NCI-H2196 (cell line): ENCODE measurements around the gene NUDT3.
A peak's percentile ranks its signal among the peaks of the same experiment; 100 is the strongest.
"Not testable (repeated sequence)": the region's sequence is repeated elsewhere in the genome, so short reads cannot be mapped to it uniquely, and the experiment has no call there.

Source experiments
- DNase-seq: peaks from one replicate; lab custom pipeline; 2025; ENCODE audit not compliant: unreplicated experiment; lab: John Stamatoyannopoulos, UW

Gene NUDT3

DNA sequence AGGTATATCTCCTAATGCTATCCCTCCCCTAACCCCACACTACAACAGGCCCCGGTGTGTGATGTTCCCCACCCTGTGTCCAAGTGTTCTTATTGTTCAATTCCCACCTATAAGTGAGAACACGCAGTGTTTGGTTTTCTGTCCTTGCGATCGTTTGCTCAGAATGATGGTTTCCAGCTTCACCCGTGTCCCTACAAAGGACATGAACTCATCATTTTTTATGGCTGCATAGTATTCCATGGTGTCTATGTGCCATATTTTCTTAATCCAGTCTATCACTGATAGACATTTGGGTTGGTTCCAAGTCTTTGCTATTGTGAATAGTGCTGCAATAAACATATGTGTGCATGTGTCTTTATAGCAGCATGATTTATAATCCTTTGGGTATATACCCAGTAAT is 20.6 kb downstream of the NUDT3 start:
- DNase-seq, result not testable (repeated sequence)

DNA sequence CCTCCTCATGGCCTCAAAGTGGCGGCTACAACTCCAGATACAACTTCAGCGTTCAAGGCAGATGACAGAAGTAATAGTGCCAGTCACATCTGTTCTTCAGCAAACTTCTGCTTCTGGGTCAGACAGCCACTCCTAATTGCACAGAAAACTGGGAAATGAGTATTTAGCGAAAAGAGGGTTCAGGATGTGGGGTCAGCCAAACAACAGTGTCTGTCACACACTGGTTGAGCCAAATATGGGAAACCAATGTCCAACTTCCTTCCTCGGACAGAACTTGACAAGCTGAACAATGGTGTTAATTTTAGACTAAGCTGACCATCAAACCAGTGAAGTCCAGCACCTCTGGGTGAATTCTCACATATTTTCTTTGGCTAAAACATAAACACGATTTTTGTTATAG is 22.1 kb downstream of the NUDT3 start:
- DNase-seq, result no peak

DNA sequence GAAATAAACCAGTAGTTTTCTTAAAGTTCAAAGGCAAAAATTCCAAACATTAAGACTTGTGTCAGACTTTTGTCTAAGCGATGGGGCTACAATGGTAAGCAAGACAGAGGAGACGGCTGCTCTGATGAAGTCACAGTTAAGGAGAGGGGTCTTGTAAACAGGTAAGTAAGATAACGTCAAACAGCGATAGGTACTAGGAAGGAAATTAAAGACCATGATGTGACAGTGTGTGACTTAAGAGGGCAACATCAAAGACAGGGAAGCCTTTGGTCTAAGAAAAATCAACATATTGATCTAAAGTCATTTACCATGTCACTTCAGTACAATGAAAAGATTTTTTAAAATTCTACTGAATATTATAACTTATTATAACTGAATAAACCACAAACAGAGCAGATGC is 23.1 kb downstream of the NUDT3 start:
- DNase-seq, result no peak

DNA sequence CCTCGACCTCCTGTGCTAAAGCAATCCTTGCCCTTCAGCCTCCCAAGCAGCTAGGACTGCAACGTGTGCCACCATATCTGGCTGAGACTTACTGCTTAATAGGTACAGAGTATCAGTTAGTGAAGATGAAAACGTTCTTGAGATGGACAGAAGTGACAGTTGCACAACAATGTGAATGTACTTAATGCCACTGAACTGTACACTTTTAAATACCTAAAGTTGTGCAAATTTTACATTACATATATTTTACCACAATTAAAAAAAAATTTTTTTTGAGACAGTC is 25.9 kb downstream of the NUDT3 start:
- DNase-seq, result no peak

DNA sequence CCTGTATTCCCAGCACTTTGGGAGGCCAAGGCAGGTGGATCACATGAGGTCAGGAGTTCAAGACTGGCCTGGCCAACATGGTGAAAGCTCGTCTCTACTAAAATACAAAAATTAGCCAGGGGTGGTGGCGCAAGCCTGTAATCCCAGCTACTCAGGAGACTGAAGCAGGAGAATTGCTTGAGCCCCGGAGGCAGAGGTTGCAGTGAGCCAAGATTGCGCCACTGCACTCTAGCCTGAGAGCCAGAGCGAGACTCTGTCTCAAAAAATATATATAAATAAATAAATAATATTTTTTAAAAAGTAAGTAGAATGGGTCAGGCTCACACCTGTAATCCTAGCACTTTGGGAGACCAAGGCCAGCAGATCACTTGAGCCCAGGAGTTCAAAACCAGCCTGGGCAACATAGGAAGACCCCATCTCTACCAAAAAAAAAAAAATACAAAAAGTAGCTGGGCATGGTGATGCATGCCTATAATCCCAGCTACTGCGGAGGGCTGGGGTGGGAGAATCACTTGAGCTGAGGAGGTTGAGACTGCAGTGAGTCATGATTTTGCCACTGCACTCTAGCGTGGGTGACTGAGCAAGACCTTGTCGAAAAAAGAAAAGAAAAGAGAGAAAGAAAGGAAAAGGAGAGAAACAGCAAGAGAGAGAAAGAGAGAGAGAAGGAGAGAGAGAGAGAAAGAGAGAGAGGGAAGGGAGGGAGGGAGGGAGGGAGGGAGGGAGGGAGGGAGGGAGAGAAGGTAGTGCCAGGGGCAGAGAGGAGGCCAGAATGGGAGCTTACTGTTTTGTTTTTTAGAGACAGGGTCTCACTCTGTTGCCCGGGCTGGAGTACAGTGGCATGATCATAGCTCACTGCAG is 26.5 kb downstream of the NUDT3 start:
- DNase-seq, result not testable (repeated sequence)

DNA sequence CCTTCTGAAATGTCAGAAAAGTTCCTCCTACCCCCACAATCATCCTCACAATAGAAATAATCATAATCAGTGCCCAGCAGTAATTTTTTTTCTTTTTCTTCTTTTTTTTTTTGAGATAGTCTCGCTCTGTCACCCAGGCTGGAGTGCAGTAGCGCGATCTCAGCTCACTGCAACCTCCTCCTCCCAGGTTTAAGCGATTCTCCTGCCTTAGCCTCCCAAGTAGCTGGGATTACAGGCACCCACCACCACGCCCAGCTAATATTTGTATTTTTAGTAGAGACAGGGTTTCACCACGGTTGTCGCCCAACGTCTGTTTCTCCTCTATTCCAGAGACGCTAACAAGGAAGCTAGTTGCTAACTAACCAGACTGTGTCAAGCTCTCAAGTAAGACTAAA is 28.8 kb downstream of the NUDT3 start:
- DNase-seq, result not testable (repeated sequence)

DNA sequence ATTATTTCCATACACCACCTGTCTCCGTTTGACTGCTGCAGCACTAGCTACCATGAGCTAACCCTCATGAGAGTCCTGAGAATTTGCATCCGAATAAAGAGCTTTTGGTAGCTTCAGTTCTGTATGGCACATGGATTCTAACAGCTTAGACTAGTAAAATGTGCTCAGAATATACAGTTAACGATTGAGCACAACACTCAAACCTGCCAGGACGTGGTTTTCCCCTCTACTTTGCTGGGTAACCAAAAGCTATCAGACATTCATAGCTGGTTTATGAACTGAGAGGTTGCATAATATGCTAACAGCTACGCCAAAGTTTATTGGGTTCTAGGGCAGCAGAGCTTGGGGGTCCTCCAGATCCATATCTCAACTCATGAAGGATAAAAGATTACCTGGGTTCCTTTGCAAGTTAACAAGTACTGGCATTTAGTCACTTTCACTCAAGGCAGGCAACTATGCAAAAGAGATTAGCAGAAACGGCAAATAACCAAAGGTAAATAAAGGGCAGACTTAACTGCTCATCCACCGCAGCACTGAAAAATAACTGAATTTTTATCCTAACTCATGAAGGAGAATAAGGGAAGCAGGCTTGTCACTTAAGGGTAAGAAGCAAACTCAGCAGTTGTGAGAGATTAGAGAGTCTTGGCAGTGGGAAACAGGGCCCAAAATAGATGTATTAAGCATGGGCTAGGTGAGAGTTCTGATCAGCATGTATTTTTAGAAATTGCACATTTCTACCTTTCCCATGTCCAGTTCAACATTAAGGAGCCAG is 29.4 kb downstream of the NUDT3 start:
- no peak for DNase-seq

DNA sequence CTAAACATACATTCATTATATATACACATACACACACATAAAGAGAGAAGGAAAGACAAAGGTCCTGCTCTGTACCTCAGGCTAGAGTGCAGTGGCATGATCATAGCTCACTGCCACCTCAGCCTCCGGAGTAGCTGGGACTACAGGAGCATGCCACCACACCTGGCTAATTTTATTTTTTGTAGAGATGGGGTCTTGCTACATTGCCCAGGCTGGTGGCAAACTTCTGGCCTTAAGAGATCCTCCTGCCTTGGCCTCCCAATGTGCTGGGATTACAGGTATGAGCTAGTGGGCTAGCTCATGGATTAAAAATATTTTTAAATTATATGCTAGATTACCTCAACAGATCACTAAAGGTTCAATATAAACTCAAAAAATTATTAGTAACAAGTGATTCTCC is 30.3 kb downstream of the NUDT3 start:
- no peak for DNase-seq

DNA sequence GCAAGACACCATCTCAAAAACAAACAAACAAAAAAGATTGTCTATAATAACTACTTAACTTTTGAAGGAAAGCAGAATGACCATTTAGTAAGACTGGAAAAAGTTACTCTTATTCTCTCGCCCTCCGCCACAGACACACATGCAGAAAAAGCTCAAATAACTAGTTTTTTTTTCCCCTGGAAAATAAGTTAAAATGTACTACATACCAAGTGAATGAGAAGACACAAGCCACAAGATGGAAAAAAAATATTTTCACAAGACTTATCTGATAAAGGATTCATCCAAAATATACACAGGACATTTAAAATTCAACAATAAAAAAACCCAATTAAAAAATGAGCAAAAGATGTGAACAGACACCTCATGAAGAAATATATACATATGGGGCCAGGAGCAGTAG is 31.9 kb downstream of the NUDT3 start:
- DNase-seq, result no peak

DNA sequence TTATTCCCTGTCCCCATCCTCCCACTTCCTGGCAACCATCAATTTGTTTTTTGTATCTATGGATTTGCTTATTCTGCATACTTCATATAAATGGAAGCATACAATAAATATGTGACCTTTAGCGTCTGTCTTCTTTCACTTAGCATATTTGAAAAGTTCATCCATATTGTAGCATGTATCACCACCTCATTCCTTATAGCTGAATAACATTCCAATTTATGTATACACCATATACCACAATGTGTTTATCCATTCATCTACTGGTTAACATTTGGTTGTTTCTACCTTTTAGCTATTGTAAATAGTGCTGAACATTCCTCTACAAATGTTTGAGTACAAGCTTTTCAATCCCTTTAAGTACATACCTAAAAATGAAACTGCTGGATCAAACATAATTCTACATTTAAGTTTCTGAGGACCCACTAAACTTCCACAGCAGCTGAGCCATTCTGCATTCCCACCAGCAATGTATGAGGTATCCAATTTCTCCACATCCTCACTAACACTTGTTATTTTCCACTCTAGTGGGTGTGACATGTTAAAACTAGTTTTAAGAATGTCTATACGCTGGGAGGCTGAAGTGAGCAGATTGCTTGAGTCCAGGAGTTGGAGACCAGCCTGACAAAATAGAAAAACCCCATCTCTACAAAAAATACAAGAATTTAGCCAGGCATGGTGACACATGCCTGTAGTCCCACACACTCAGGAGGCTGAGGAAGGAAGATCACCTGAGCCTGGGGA is 32.9 kb downstream of the NUDT3 start:
- no peak for DNase-seq

DNA sequence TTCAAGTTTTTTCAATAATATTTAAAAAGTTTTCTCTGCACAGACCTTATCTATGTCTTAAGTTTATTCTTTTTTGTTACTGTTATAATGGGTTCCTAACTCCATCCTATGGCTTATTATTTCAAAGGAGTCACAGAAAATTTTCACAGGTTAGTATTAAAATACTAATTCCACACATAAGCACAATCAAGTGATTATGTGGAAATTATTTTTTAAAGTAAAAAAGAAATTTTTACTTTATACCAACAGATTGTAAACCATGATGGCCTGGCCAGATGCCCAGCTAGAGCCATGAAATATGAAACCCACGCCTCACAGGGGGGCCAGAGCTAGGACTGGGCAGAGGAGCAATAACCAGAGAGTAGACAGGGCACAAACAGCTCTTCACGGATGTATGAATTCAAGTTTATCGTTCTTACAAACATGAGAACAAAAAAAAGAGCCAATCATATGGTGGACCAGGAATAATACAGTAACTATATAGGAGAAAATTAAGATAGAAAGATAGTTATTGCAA is 34.0 kb downstream of the NUDT3 start:
- DNase-seq, result peak; percentile 68

DNA sequence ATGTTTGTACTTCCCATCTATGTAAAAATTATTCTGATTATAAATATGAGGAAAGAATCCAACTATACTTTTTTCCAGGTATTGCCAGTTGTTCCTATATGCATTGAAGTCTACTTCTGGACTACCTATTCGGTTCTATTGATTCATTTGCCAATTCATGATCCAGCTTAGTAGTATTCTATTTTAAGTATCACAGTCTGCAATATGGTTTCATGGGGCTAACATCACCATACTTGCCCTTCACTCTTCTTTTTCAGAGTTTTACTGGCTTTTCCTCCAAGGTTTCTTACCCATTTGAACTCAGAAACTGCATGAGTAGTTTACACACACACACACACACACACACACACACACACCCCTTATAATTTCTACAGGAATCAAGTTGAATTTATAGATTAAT is 34.5 kb downstream of the NUDT3 start:
- DNase-seq, result no peak

DNA sequence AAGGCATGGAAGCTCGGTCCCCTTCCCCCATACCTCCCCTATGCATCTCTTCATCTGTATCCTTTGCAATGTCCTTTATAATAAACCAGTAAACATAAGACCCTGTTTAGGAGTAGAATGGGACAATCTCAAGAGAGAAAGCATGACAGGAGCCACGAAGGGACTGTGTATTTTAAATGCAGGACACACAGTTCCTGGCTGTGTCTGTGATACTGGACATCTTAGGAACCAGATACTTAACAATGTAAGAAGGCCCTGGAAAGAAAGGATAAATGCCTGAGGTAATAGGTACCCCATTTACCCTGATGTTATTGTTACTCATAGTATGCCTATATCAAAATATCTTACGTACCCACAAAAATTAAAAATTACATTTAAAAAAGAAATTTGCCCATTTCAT is 36.6 kb downstream of the NUDT3 start:
- no peak for DNase-seq

DNA sequence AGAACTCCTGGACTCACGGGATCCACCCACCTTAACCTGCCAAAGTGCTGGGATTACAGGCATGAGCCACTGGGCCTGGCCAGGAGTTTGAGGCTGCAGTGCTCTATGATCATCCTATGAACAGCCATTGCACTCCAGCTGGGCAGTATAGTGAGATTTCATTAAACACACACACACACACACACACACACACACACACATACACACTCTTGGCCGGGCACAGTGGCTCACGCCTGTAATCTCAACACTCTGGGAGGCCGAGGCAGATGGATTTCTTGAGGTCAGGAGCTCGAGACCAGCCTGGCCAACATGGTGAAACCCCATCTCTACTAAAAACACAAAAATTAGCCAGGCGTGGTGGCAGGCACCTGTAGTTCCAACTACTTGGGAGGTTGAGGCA is 38.2 kb downstream of the NUDT3 start:
- DNase-seq, result not testable (repeated sequence)

DNA sequence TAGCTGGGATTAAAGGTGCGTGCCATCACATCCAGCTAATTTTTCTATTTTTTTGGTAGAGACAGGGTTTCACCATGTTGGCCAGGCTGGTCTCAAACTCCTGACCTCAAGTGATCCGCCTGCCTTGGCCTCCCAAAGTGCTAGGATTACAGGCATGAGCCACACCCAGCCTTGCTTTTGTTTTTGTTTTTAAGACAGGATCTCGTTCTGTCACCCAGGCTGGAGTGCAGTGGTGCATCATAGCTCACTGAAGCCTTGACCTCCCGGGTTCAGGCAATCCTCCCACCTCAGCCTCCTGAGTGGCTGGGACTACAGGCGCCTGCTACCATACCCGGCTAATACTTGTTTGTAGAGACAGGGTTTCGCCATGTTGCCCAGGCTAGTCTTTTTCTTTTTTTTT is 38.9 kb downstream of the NUDT3 start:
- DNase-seq, result not testable (repeated sequence)

DNA sequence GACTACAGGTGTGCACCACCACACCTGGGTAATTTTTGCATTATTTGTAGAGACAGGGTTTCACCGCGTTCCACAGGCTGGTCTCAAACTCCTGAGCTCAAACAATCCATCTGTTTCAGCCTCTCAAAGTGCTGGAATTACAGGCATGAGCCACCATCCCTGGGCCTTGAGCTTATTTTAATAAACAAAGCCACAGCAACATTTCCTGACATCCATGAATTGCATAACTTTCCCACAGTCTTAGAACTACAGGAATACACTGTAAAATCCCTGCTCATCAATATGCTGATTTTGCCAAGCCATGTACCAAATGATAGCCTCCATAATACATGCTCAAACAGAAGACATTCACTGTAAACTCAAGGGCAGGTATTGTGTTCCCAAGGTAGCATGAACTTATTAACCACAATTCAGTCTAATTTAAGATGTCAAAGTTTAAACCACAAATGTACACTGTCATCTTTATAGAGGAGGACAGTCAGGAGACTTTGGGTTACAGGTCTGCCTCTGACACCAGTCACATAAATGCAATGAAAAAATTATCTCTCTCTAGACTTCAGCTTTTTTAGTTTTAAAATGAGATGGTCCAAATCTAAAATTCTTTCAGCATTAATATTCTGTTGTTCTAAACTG is 40.0 kb downstream of the NUDT3 start:
- no peak for DNase-seq

DNA sequence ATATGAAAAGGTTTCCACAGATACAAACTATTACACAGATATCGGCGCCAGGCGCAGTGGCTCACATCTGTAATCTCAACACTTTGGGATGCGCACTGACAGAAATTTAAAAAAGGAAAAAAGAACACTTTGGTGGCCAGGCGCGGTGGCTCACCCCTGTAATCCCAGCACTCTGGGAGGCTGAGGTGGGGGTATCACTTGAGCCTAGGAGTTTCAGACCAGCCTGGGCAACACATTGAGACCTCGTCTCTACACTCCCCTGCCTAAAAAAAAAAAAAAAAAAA is 41.6 kb downstream of the NUDT3 start:
- DNase-seq, result no peak

DNA sequence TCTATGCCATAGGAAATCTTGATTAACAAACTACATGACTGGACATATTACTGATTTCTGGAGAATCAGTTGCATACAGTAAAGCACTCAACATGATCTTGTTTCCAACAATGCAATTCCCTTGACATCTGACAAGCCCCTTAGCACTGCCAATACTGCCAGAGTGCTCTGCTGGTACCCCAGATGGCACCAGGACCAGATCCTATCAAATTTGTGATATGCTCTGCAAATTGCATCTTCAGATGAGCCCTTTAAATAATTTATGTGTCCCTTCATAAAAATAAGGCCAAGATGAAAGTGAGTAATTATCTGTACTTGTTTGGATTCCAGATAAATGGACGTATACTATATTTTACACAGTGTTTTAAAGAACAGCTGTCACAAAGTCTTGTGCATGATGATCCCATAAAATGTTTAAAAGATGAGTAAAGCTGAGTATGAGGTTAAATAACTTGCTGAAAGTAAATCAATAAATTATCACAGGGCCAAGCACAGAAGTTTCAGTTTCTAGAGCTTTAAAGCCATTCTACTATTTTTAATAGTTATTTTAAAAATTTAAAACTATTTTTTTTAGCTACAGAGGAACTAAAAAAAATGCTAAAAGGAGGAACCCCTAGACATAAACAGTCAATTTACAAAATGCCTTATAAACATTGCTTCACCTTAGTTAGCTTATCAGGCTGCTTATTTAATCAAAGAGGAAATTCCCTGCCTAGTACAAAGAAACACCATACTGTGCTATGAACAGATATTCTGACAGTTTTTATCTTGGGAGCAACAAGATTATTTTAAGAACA is 42.1 kb downstream of the NUDT3 start:
- no peak for DNase-seq

DNA sequence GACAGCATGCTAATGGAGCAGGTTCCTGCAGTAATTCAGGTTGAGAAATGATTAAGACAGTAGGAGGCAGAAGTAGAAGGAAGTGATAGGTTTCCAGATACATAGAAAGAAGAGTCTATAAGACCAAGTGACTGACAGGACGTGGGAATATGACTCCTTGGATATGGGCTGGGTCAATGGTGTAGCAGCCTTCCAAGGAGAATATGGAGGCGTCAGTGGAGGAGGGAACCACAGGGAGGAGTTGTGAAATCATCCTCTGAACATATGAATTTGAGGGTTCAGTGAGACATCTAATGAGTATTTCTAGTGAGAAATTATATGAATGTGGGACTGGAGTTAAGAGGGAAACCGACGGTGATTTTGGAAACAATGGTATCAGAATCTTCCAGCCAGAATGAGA is 43.3 kb downstream of the NUDT3 start:
- DNase-seq, result no peak

DNA sequence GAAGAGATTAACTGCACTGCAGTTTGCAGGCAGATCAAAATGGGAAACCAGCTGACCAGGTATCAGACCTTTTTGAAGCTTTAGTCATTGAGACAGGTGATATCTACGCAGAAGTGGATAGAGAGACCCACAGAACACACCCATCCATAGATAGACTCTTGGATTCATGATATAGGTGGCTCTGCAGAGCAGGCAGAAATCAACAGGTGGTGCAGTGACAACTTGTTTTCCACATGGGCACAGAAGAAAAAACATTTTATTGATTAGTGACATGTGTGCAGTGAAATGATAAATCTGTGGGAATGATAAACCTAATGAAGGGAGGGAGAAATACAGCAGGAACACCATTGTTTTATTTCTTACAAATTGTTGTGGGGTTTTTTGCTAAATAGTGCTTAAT is 45.2 kb downstream of the NUDT3 start:
- no peak for DNase-seq
